NCI-H82 treated with DMSO at 0.1 percent for 48 hours (cell line): Measurements from ENCODE around the gene LARP4.

Experiments
- DNase-seq: peaks from one replicate; lab custom pipeline; 2025; ENCODE audit not compliant: unreplicated experiment; lab: John Stamatoyannopoulos, UW

LARP4 gene

DNA sequence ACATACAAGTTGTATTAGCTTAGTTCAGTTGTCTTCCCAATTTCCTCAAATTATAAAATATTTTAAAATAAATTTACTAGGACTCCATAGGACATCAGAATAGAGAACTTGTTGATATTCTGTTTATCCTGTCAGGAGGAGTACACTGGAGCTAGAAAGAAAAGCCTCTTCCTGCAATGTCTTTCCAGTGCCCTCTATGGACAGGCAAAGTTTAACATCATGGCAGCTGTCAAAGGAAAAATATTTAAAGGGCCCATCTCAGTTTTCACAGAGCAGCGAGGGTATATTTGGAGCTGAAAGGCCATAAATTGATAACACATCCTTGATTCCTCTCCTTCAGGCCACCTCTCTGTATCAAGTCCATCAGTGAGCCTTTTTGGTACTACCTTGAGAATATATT is 123.1 kb downstream of the LARP4 start:
- DNase-seq, result no peak

DNA sequence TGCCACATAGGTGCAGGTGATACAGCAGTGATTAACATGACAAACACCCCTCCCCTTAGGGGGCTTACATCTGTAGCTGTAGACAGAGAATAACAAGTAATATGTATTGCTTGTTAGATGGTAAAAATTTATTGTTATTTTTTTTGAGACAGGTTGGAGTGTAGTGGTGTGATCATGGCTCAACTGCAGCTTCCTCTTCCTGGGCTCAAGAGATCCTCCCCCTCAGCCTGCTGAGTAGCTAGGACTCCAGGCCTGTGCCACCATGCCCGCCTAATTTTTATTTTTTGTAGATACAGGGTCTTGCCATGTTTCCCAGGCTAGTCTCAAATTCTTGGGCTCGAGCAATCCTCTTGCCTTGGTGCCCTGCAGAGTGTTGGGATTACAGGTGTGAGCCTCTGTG is 123.9 kb downstream of the LARP4 start:
- DNase-seq, result no peak

DNA sequence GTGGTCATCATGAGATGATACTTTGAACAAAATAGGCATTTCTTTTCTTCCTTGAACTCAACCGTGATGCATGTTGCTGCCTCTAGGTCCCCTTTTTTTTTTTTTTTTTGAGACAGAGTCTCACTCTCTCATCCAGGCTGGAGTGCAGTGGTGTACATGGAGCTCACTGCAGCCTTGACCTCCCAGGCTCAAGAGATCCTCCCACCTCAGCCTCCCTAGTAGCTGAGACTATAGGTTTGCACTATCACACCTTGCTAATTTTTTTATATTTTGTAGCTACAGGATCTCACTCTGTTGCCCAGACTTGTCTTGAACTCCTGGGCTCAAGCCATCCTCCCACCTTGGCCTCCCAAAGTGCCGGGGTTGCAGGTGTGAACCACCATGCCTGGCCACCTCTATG is 124.7 kb downstream of the LARP4 start:
- no peak for DNase-seq

DNA sequence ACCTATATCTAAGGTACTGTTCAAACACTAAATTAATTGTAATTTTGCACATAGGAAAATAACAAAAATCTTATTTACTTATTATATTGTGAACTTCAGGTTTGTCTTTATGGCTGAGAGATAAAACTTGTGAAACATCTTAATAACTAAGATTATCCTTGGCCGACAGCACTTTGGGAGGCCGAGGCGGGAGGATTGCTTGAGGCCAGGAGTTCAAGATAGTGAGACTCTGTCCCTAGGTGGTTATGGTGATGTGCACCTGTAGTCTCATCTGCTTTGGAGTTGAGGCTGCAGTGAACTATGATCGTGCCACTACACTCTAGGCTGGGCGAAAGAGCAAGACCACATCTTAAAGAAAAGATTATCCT is 126.7 kb downstream of the LARP4 start:
- DNase-seq, result no peak

DNA sequence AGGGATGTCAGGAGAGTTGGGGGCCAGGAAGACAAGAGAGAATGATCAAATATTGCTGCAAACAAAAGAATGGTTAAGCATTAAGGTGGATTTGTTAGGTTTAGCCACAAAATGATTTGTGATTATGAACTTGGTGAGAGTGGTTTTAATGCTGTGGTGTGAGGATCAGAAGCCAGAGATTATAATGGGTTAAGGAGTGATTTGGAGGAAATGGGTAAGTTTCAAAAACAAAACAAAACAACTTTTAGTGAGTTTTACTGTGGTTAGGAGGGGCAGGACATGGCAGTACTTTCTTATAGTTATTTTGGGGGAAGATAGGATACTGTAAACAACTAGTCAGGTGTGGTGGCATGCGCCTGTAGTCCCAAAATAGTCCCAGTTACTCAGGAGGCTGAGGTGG is 128.1 kb downstream of the LARP4 start:
- DNase-seq, result no peak

DNA sequence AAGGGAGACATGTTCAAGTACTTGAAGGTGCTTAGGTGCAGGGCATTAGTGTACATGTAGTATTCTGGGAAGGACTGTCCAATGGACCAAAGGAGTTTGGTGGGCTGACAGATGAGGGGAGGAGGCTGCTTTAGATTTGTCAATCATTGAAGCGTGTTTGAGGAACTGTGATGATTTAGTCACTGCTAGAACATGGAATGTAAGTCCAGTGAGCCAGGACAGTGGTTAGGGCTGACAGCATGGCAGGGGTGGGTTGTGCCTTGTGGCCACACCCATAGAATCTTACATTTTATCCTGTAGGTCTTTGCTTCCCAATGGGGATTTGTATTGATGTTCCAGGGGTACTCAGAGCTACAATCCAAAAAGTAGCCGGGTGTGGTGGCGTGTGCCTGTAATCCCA is 128.7 kb downstream of the LARP4 start:
- no peak for DNase-seq
